Fibroblast of peridontal ligament (primary cell): ENCODE data around the gene CD151.

Experiments used
- DNase-seq: peaks from one replicate; pipeline ENCODE4 v3.0.0-alpha.2; 2010; ENCODE audit errors: extremely low read depth

CD151 gene

GRCh38 chr11:858053-858761, 25.5 kb downstream of the CD151 start:
- DNase-seq, result no peak

- DNase-seq, result no peak
Observed at GRCh38 chr11:858762-859339, 26.1 kb downstream of the CD151 start.

- DNase-seq, result peak; percentile 79
Observed at GRCh38 chr11:859394-860131, 26.8 kb downstream of the CD151 start.

- no peak for DNase-seq
Observed at GRCh38 chr11:860234-861104, 27.7 kb downstream of the CD151 start.

GRCh38 chr11:861105-861479, 28.3 kb downstream of the CD151 start:
- DNase-seq, result no peak

GRCh38 chr11:862081-862661, 29.4 kb downstream of the CD151 start:
- DNase-seq, result no peak

- DNase-seq, result no peak
Observed at GRCh38 chr11:862696-863022, 29.9 kb downstream of the CD151 start.

- DNase-seq, result no peak
Observed at GRCh38 chr11:863023-863909, 30.5 kb downstream of the CD151 start.

- DNase-seq, result no peak
Observed at GRCh38 chr11:863910-864827, 31.4 kb downstream of the CD151 start.

- DNase-seq, result no peak
Observed at GRCh38 chr11:864898-865297, 32.1 kb downstream of the CD151 start.

- no peak for DNase-seq
Observed at GRCh38 chr11:865462-866430, 33.0 kb downstream of the CD151 start.

- DNase-seq, result no peak
Observed at GRCh38 chr11:866481-866880, 33.7 kb downstream of the CD151 start.

GRCh38 chr11:867856-868358, 35.2 kb downstream of the CD151 start:
- no peak for DNase-seq

GRCh38 chr11:868394-868793, 35.6 kb downstream of the CD151 start:
- DNase-seq, result no peak

GRCh38 chr11:868802-869201, 36.0 kb downstream of the CD151 start:
- no peak for DNase-seq

GRCh38 chr11:869399-870126, 36.8 kb downstream of the CD151 start:
- DNase-seq, result no peak

- no peak for DNase-seq
Observed at GRCh38 chr11:870127-870413, 37.3 kb downstream of the CD151 start.

- DNase-seq, result no peak
Observed at GRCh38 chr11:870418-870817, 37.7 kb downstream of the CD151 start.
